Liver (tissue), 9 donors: ENCODE results near the gene EIF3I. TPM values are rescaled to one million over a fixed set of nuclear protein-coding genes. Genes with fewer than 3 reads are reported as not detected.

Experiments used
- DNase-seq: peaks from one replicate; pipeline ENCODE4 v3.0.0-alpha.2; 2017; ENCODE audit warnings: low spot score
- H3K27ac ChIP-seq, 2 donors: one replicate each; pipeline ENCODE4 v1.7.0; 2013; ENCODE audit warnings: inconsistent platforms in 2 of 2, low read length in 2 of 2, control low read depth in 1 of 2, low read depth in 1 of 2, mild to moderate bottlenecking in 1 of 2
- H3K27me3 ChIP-seq, 4 donors: one replicate each; pipeline versions ENCODE4 v1.6.1 to v1.7.0; 2013; ENCODE audit warnings: low read length in 3 of 4, inconsistent platforms in 1 of 4, mild to moderate bottlenecking in 1 of 4, moderate library complexity in 1 of 4; ENCODE audit not compliant: control insufficient read depth in 4 of 4, insufficient read depth in 4 of 4
- H3K36me3 ChIP-seq, 4 donors: one replicate each; pipeline versions ENCODE4 v1.6.1 to v1.7.0; 2013; ENCODE audit warnings: low read length in 3 of 4, mild to moderate bottlenecking in 3 of 4, low read depth in 1 of 4, moderate library complexity in 1 of 4; ENCODE audit not compliant: control insufficient read depth in 4 of 4, insufficient read depth in 3 of 4
- H3K4me1 ChIP-seq, 4 donors: one replicate each; pipeline versions ENCODE4 v1.6.1 to v1.7.0; 2013; ENCODE audit warnings: low read length in 3 of 4, mild to moderate bottlenecking in 3 of 4, moderate library complexity in 1 of 4; ENCODE audit not compliant: control insufficient read depth in 4 of 4, insufficient read depth in 4 of 4
- H3K4me3 ChIP-seq, 3 donors: one replicate each; pipeline versions ENCODE4 v1.6.1 to v1.7.0; 2013; ENCODE audit warnings: low read length in 3 of 3, control low read depth in 1 of 3, low read depth in 1 of 3, mild to moderate bottlenecking in 1 of 3
- H3K9ac ChIP-seq, 2 donors: one replicate each; pipeline ENCODE4 v1.7.0; 2013; ENCODE audit warnings: low read length in 2 of 2, mild to moderate bottlenecking in 2 of 2, moderate library complexity in 2 of 2, control low read depth in 1 of 2, low read depth in 1 of 2
- H3K9me3 ChIP-seq, 4 donors: one replicate each; pipeline versions ENCODE4 v1.6.1 to v1.7.0; 2013; ENCODE audit warnings: low read length in 3 of 4; ENCODE audit not compliant: control insufficient read depth in 4 of 4
- ATF3 ChIP-seq: IDR thresholded peaks from 2 replicates; pipeline ENCODE4 v1.6.1; 2016; ENCODE audit warnings: antibody characterized with exemption
- EGR1 ChIP-seq, 2 donors: IDR thresholded peaks; 2 replicates each; pipeline ENCODE4 v1.6.1; 2016 to 2018; ENCODE audit warnings: antibody characterized with exemption in 2 of 2, low read depth in 2 of 2
- FOXA2 ChIP-seq: IDR thresholded peaks from 2 replicates; pipeline ENCODE4 v1.6.1; 2016; ENCODE audit warnings: antibody characterized with exemption
- HNF4A ChIP-seq, 2 donors: conservative IDR thresholded peaks; 2 replicates each; pipeline ENCODE4 v1.6.1; 2016; ENCODE audit warnings: antibody characterized with exemption in 2 of 2, mild to moderate bottlenecking in 2 of 2
- JUND ChIP-seq, 2 donors: IDR thresholded peaks; 2 replicates each; pipeline ENCODE4 v1.6.1; 2016; ENCODE audit warnings: antibody characterized with exemption in 2 of 2
- RXRA ChIP-seq, 2 donors: IDR thresholded peaks; 2 replicates each; pipeline ENCODE4 v1.6.1; 2017 to 2018; ENCODE audit warnings: antibody characterized with exemption in 2 of 2, mild to moderate bottlenecking in 1 of 2
- TAF1 ChIP-seq: conservative IDR thresholded peaks from 2 replicates; pipeline ENCODE4 v1.6.1; 2016; ENCODE audit warnings: antibody characterized with exemption, mild to moderate bottlenecking
- YY1 ChIP-seq: IDR thresholded peaks from 2 replicates; pipeline ENCODE4 v1.6.1; 2016; ENCODE audit warnings: antibody characterized with exemption, mild to moderate bottlenecking
- ZBTB33 ChIP-seq: IDR thresholded peaks from 2 replicates; pipeline ENCODE4 v1.6.1; 2016; ENCODE audit warnings: antibody characterized with exemption
- WGBS: extraction: QIAGEN DNeasy Blood & Tissue Kit; methylation state at CpG from one replicate; pipeline ENCODE4 v1.1.7; 2013; 5-methylcytosine and 5-hydroxymethylcytosine counted together
- polyA plus RNA-seq, 2 donors: library from polyadenylated mRNA; stranded (reverse) in 1 of 2; unstranded in 1 of 2; fragments of 200-250 nt in 1 of 2; fragments of >200 nt in 1 of 2; fragmentation: Nextera tagmentation in 1 of 2; extraction: Ambion mirVana in 1 of 2; gene quantifications; one replicate each; pipeline versions ENCODE4 v1.2.1 to v1.2.3, GENCODE V29; 2013 to 2015
- total RNA-seq, 2 donors: library from RNA; depleted of rRNA; stranded (reverse); fragments of >200 nt; gene quantifications; one replicate each; pipeline ENCODE4 v1.2.3, GENCODE V29; 2014
- donor health status: healthy.
- donor health status: healthy.
- donor health status: healthy.
- donor health status: healthy.
- donor health status: healthy.

EIF3I gene
- total and polyA plus RNA-seq, 4 donors, result 75.0 to 114 (median 99.7) TPM

DNA sequence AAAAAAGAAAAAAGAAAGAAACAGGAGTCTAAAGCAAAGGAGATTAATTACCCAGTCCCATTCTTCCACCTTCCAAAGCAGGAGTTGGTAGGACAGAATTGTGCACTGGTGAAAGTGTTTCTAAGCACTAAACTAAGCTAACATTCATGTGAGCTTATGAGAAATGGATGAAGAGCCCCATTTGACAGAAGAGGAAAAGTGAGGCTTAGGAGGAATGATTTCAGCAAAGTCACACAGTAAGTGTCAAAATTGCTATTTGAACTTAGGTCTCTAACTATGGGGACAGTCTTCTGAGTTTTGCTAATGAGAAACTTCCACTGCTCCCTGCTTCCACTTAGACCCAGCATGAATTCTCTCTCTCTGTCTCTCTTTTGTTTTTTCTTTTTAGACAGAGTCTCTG, 47.5 kb downstream of the EIF3I start:
- TF ChIP-seq ATF3 (no peak), RXRA (IDR thresholded peaks at IDR 0.05) (no peak)
- Histone ChIP-seq H3K4me3 (no peak overlapping the region), H3K27me3 (no peaks in the 10 kb centered on the region), H3K27ac (no peak overlapping the region), H3K36me3 (no peaks in the 10 kb centered on the region), H3K4me1 (no peaks in the 10 kb centered on the region), H3K9me3 (no peaks in the 10 kb centered on the region), H3K9ac (no peak overlapping the region)
- DNase-seq, result no peak

DNA sequence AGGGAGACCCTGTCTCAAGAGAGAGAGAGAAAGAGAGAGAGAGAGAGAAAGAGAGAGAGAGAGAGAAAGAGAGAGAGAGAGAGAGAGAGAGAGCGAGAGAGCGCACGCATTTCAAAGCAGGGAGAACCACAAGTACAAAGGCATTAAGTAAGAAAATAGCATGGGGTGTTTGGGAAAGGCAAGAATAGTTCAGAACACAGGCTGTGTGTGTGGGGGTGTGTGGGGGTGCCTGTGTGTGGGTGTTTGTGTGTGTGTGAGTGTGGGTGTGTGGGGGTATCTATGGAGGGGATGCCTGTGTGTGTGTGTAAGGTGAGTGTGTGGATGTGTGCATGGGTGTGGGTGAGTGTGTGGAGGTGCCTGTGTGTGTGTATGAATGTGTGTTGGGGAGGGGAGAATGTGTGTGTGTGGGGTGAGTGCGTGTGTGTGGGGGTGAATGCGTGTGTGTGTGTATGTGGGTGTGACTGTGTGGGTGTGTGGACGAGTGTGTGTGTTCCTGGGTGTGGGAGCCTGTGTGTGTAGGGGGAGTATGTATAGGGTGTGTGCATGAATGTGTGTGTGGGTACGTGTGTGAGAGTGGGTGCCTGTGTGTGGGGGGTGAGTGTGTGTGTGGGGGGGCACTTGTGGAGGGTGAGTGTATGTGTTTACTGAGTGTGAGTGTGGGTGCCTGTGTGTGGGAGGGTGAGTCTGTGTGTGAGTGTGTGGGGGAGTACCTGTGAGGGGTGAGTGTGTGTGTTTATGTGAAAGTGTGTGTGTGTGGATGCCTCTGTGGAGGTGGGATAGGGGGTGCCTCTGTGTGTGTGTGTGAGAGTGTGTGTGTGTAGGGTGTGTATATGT, 50.6 kb downstream of the EIF3I start:
- 84% methylated on average over 7 of the region's 7 CpGs for WGBS
- Histone ChIP-seq H3K9me3 (no peaks in the 10 kb centered on the region), H3K36me3 (no peaks in the 10 kb centered on the region), H3K27me3 (no peaks in the 10 kb centered on the region), H3K9ac (no peak overlapping the region), H3K4me3 (no peak overlapping the region), H3K4me1 (peaks cover 0 to 3% (median 0%) of the 10 kb centered on the region in 4 donors), H3K27ac (no peak overlapping the region)
- DNase-seq, result no peak
- TF ChIP-seq HNF4A (conservative IDR thresholded peaks at IDR 0.05) (no peak), JUND (IDR thresholded peaks at IDR 0.05) (no peak)

DNA sequence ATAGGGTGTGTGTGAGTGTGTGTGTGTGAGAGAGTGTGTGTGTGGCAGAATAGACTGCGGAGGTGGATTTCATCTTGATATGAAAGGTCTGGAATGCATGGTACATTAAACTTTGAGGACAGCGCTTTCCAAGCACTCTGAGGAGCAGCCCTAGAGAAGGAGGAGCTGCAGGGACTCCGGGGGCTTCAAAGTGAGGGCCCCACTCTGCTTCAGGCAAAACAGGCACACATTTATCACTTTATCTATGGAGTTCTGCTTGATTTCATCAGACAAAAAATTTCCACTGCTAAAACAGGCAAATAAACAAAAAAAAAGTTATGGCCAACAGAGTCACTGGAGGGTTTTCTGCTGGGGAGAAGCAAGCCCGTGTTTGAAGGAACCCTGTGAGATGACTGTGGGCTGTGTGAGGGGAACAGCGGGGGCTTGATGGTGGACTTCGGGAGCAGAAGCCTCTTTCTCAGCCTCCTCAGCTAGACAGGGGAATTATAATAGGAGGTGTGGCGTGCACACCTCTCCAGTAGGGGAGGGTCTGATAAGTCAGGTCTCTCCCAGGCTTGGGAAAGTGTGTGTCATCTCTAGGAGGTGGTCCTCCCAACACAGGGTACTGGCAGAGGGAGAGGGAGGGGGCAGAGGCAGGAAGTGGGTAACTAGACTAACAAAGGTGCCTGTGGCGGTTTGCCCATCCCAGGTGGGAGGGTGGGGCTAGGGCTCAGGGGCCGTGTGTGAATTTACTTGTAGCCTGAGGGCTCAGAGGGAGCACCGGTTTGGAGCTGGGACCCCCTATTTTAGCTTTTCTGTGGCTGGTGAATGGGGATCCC, 51.4 kb downstream of the EIF3I start:
- 61% methylated on average over 10 of the region's 10 CpGs for whole genome bisulfite sequencing
- no peak overlapping the region for H3K27ac ChIP-seq
- H3K9ac ChIP-seq, result no peak overlapping the region

More for the DNA sequence above, 51.4 kb downstream of the EIF3I start:
- Histone ChIP-seq H3K4me1 (peaks cover 0 to 3% (median 0%) of the 10 kb centered on the region in 4 donors), H3K27me3 (no peaks in the 10 kb centered on the region), H3K9me3 (no peaks in the 10 kb centered on the region), H3K36me3 (no peaks in the 10 kb centered on the region), H3K4me3 (no peak overlapping the region)
- DNase-seq, result no peak
- no peak for TF ChIP-seq EGR1 (IDR thresholded peaks at IDR 0.05; ENCODE audit: low read depth in 2 of 2)
- TF ChIP-seq ZBTB33, result no peak
- TF ChIP-seq TAF1, result no peak
- TF ChIP-seq HNF4A (conservative IDR thresholded peaks at IDR 0.05), result no peak
- no peak for TF ChIP-seq YY1
- no peak for TF ChIP-seq FOXA2
